Measurements from ENCODE around the gene TRAPPC14. TPM values are rescaled to one million over a fixed set of nuclear protein-coding genes. Genes with fewer than 3 reads are reported as not detected.
"Not testable (repeated sequence)": the region's sequence is repeated elsewhere in the genome, so short reads cannot be mapped to it uniquely, and the experiment has no call there.

Gene TRAPPC14
- total RNA-seq, 2 donors from 2014 or later: 24.7 to 30.0 TPM

DNA sequence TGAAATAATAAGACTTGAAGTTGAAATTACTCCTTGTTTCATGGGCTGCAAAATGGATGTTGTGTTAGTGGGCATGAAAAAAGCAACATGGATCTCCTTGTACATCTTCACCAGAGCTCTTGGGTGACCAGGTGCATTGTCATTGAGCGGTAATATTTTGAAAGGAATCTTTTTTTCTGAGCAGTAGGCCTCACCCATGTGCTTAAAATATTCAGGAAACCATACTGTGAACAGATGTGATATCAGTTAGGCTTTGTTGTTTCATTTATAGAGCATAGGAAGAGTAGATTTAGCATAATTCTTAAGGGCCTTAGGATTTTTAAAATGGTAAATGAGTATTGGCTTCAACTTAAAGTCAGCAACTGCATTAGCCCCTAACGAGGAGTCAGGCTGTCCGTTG, 34.4 kb upstream of the TRAPPC14 start:
- H3K27me3 Mint-ChIP-seq (ENCODE audit: insufficient read depth): peaks cover 38% of the 10 kb centered on the region
- H3K36me3 ChIP-seq (ENCODE audit: control insufficient read depth, insufficient read depth, low read length): no peaks in the 10 kb centered on the region
- H3K4me1 ChIP-seq (ENCODE audit: control insufficient read depth, insufficient read depth, low read length): no peaks in the 10 kb centered on the region
- no peak overlapping the region for H3K9ac ChIP-seq (ENCODE audit: extremely low read depth, low read length, poor library complexity, severe bottlenecking)
- H3K36me3 Mint-ChIP-seq (ENCODE audit: low read depth): no peaks in the 10 kb centered on the region
- H3K9me3 Mint-ChIP-seq: no peaks in the 10 kb centered on the region
- no peak overlapping the region for H3K4me3 Mint-ChIP-seq
- no peaks in the 10 kb centered on the region for H3K9me3 ChIP-seq (ENCODE audit: control insufficient read depth, low read length)
- TF ChIP-seq, protein P1, sequence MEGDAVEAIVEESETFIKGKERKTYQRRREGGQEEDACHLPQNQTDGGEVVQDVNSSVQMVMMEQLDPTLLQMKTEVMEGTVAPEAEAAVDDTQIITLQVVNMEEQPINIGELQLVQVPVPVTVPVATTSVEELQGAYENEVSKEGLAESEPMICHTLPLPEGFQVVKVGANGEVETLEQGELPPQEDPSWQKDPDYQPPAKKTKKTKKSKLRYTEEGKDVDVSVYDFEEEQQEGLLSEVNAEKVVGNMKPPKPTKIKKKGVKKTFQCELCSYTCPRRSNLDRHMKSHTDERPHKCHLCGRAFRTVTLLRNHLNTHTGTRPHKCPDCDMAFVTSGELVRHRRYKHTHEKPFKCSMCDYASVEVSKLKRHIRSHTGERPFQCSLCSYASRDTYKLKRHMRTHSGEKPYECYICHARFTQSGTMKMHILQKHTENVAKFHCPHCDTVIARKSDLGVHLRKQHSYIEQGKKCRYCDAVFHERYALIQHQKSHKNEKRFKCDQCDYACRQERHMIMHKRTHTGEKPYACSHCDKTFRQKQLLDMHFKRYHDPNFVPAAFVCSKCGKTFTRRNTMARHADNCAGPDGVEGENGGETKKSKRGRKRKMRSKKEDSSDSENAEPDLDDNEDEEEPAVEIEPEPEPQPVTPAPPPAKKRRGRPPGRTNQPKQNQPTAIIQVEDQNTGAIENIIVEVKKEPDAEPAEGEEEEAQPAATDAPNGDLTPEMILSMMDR (conservative IDR thresholded peaks at IDR 0.05): no peak
- no peaks in the 10 kb centered on the region for H3K4me1 Mint-ChIP-seq
- no peak for DNase-seq
- no peak overlapping the region for H3K27ac Mint-ChIP-seq
- no peak overlapping the region for H3K4me3 ChIP-seq (ENCODE audit: low read length)
- H3K27ac ChIP-seq (ENCODE audit: low read depth, low read length): no peak overlapping the region
- H3K27me3 ChIP-seq (ENCODE audit: control insufficient read depth, insufficient read depth, low read length, poor library complexity, severe bottlenecking): peaks cover 5% of the 10 kb centered on the region
- 70 to 80% methylated on average over 2 to 3 of the region's 3 CpGs for WGBS, 2 experiments (ENCODE audit: insufficient coverage in 1 of 2, insufficient read length in 1 of 2)

GRCh38 chr7:100192281-100192862, 33.8 kb upstream of the TRAPPC14 start:
- H3K27me3 ChIP-seq (ENCODE audit: control insufficient read depth, insufficient read depth, low read length, poor library complexity, severe bottlenecking); H3K4me1 Mint-ChIP-seq; H3K27ac ChIP-seq (ENCODE audit: low read depth, low read length); H3K9me3 Mint-ChIP-seq; H3K36me3 ChIP-seq (ENCODE audit: control insufficient read depth, insufficient read depth, low read length); H3K4me3 ChIP-seq (ENCODE audit: low read length); DNase-seq; H3K4me3 Mint-ChIP-seq; H3K36me3 Mint-ChIP-seq (ENCODE audit: low read depth); H3K4me1 ChIP-seq (ENCODE audit: control insufficient read depth, insufficient read depth, low read length); H3K9ac ChIP-seq (ENCODE audit: extremely low read depth, low read length, poor library complexity, severe bottlenecking); H3K27ac Mint-ChIP-seq; H3K9me3 ChIP-seq (ENCODE audit: control insufficient read depth, low read length): not testable (repeated sequence)
- WGBS, 2 experiments (ENCODE audit: insufficient coverage in 1 of 2, insufficient read length in 1 of 2): 90 to 96% methylated on average over 4 to 5 of the region's 6 CpGs
- peaks cover 33% of the 10 kb centered on the region for H3K27me3 Mint-ChIP-seq (ENCODE audit: insufficient read depth)

GRCh38 chr7:100191775-100192174, 33.3 kb upstream of the TRAPPC14 start:
- H3K4me3 Mint-ChIP-seq: no peak overlapping the region
- Histone ChIP-seq H3K9me3 (ENCODE audit: control insufficient read depth, low read length) (no peaks in the 10 kb centered on the region), H3K9ac (ENCODE audit: extremely low read depth, low read length, poor library complexity, severe bottlenecking) (no peak overlapping the region), H3K4me3 (ENCODE audit: low read length) (no peak overlapping the region), H3K27me3 (ENCODE audit: control insufficient read depth, insufficient read depth, low read length, poor library complexity, severe bottlenecking) (no peaks in the 10 kb centered on the region), H3K27ac (ENCODE audit: low read depth, low read length) (no peak overlapping the region), H3K4me1 (ENCODE audit: control insufficient read depth, insufficient read depth, low read length) (no peaks in the 10 kb centered on the region), H3K36me3 (ENCODE audit: control insufficient read depth, insufficient read depth, low read length) (no peaks in the 10 kb centered on the region)
- H3K27me3 Mint-ChIP-seq (ENCODE audit: insufficient read depth): peaks cover 32% of the 10 kb centered on the region
- no peaks in the 10 kb centered on the region for H3K36me3 Mint-ChIP-seq (ENCODE audit: low read depth)
- TF ChIP-seq, protein P1 (conservative IDR thresholded peaks at IDR 0.05): no peak
- H3K4me1 Mint-ChIP-seq: no peaks in the 10 kb centered on the region
- H3K27ac Mint-ChIP-seq: no peak overlapping the region
- WGBS, 2 experiments (ENCODE audit: insufficient coverage in 1 of 2, insufficient read length in 1 of 2): 95 to 96% methylated on average over 2 of the region's 2 CpGs
- no peak for DNase-seq
- H3K9me3 Mint-ChIP-seq: no peaks in the 10 kb centered on the region

Measured in endodermal cell (in vitro differentiated cells).